OCI-LY7 (cell line): ENCODE data around the gene GALNT15. TPM values are rescaled to one million over a fixed set of nuclear protein-coding genes. Genes with fewer than 3 reads are reported as not detected.

Experiments
- BruUV-seq: library from RNA; stranded (reverse); fragments of 400-500 nt; replicated peaks from 2 replicates; lab custom pipeline; 2021; lab: Mats Ljungman, UMichigan
- CTCF ChIA-PET: fragments of 300-600 bp; sonication (Branson Sonifier 250); formaldehyde crosslinking; loops from one replicate; lab custom pipeline; 2022; ENCODE audit warnings: antibody characterized with exemption; ENCODE audit not compliant: unreplicated experiment; lab: Charles Lee
- POLR2A ChIA-PET: fragments of 300-600 bp; sonication (Branson Sonifier 250); formaldehyde crosslinking; loops from one replicate; lab custom pipeline; 2022; ENCODE audit warnings: antibody characterized with exemption; lab: Charles Lee
- DNase-seq: peaks from one replicate; pipeline ENCODE4 v3.0.0-alpha.2; 2015; ENCODE audit warnings: low spot score
- H2AFZ ChIP-seq: fragments of 200-600 bp; sonication (generic), shearing (Covaris generic); 2 replicates; pipeline ENCODE4 v1.6.1; 2014; ENCODE audit warnings: mild to moderate bottlenecking, antibody characterized with exemption, low read length, moderate library complexity
- H3K27ac ChIP-seq: fragments of 200-600 bp; sonication (generic); 2 replicates; pipeline ENCODE4 v1.5.1; 2014; ENCODE audit warnings: mixed run types, low read depth, mild to moderate bottlenecking, moderate library complexity, low read length, inconsistent platforms; ENCODE audit not compliant: poor library complexity, severe bottlenecking
- H3K36me3 ChIP-seq: fragments of 200-600 bp; sonication (generic); 2 replicates; pipeline ENCODE4 v1.6.1; 2014; ENCODE audit warnings: mild to moderate bottlenecking, antibody characterized with exemption, low read length, moderate library complexity, mixed read lengths; ENCODE audit not compliant: insufficient read depth
- H3K4me1 ChIP-seq: fragments of 200-600 bp; sonication (generic); 2 replicates; pipeline ENCODE4 v1.5.1; 2014; ENCODE audit warnings: mild to moderate bottlenecking, low read length; ENCODE audit not compliant: insufficient read depth, poor library complexity, severe bottlenecking
- H3K4me2 ChIP-seq: fragments of 200-600 bp; sonication (generic); 2 replicates; pipeline ENCODE4 v1.6.1; 2014; ENCODE audit warnings: mild to moderate bottlenecking, low read length
- H3K4me3 ChIP-seq: fragments of 200-600 bp; sonication (generic); 2 replicates; pipeline ENCODE4 v1.5.1; 2014; ENCODE audit warnings: mild to moderate bottlenecking, low read depth, low read length; ENCODE audit not compliant: poor library complexity, severe bottlenecking
- H3K79me2 ChIP-seq: fragments of 200-600 bp; sonication (generic); 2 replicates; pipeline ENCODE4 v1.6.1; 2016; ENCODE audit warnings: low read depth, mild to moderate bottlenecking, low read length, moderate library complexity, mixed read lengths; ENCODE audit not compliant: insufficient read depth
- H3K9me2 ChIP-seq: fragments of 200-600 bp; sonication (generic); 2 replicates; pipeline ENCODE4 v1.6.1; 2016; ENCODE audit warnings: mild to moderate bottlenecking, low read length, mixed read lengths; ENCODE audit not compliant: insufficient read depth
- H3K9me3 ChIP-seq: fragments of 200-600 bp; sonication (generic); 2 replicates; pipeline ENCODE4 v1.6.1; 2014; ENCODE audit warnings: mild to moderate bottlenecking, mixed run types, low read length, mixed read lengths
- H4K20me1 ChIP-seq: fragments of 200-600 bp; sonication (generic); 2 replicates; pipeline ENCODE4 v1.6.1; 2014; ENCODE audit warnings: mild to moderate bottlenecking, antibody characterized with exemption, low read length, moderate library complexity, mixed read lengths; ENCODE audit not compliant: insufficient read depth
- EZH2phosphoT487 ChIP-seq: fragments of 200-600 bp; sonication (generic); IDR thresholded peaks from 2 replicates; pipeline ENCODE4 v1.6.1; 2018; ENCODE audit warnings: low read depth, borderline replicate concordance, mild to moderate bottlenecking, mixed run types, antibody characterized with exemption, low read length, moderate library complexity, mixed read lengths
- intact Hi-C: fragments of 100-400 bp; cut with micrococcal nuclease; formaldehyde crosslinking; loops from one replicate; pipeline ENCODE4 v1.10.0; 2022; ENCODE audit not compliant: unreplicated experiment
- total RNA-seq, 2 experiments: library from RNA; depleted of rRNA in 1 of 2; stranded (reverse); fragments of >200 nt in 1 of 2; shearing (Covaris generic) in 1 of 2; gene quantifications; 2 replicates each; pipeline ENCODE4 v1.2.3, GENCODE V29; 2014 to 2022
- TF ChIP-seq, protein P1 (sequence below): fragments of 200-600 bp; sonication (generic); conservative IDR thresholded peaks from 2 replicates; pipeline ENCODE4 v1.5.1; 2014; ENCODE audit warnings: mild to moderate bottlenecking, antibody characterized with exemption, low read length, moderate library complexity, mixed read lengths

The GALNT15 gene
- total RNA-seq, 2 experiments from 2014 or later = 0.03 TPM; not detected in 1

DNA sequence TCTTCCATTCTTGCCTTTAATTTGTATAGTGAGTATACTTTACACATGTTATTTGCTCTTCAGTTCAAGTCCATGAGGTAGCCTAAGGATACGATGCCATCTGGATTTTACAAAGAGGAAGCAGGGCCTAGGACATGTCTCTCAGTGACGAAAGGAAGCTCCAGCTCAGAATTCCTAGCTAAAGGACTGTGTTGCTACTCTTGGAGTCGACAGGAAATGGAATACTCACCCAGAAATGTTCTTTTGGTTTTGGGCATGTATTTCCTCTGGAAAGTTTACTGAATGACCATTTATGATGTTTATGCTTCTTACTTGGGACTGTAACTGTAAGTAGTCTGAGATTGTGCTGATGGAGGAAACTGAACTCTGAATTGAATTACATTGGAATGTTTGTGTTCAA lies 103.0 kb downstream of the GALNT15 start:
- no peak for TF ChIP-seq EZH2phosphoT487
- TF ChIP-seq, protein P1, sequence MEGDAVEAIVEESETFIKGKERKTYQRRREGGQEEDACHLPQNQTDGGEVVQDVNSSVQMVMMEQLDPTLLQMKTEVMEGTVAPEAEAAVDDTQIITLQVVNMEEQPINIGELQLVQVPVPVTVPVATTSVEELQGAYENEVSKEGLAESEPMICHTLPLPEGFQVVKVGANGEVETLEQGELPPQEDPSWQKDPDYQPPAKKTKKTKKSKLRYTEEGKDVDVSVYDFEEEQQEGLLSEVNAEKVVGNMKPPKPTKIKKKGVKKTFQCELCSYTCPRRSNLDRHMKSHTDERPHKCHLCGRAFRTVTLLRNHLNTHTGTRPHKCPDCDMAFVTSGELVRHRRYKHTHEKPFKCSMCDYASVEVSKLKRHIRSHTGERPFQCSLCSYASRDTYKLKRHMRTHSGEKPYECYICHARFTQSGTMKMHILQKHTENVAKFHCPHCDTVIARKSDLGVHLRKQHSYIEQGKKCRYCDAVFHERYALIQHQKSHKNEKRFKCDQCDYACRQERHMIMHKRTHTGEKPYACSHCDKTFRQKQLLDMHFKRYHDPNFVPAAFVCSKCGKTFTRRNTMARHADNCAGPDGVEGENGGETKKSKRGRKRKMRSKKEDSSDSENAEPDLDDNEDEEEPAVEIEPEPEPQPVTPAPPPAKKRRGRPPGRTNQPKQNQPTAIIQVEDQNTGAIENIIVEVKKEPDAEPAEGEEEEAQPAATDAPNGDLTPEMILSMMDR = no peak
- POLR2A ChIA-PET = no interaction called here

DNA sequence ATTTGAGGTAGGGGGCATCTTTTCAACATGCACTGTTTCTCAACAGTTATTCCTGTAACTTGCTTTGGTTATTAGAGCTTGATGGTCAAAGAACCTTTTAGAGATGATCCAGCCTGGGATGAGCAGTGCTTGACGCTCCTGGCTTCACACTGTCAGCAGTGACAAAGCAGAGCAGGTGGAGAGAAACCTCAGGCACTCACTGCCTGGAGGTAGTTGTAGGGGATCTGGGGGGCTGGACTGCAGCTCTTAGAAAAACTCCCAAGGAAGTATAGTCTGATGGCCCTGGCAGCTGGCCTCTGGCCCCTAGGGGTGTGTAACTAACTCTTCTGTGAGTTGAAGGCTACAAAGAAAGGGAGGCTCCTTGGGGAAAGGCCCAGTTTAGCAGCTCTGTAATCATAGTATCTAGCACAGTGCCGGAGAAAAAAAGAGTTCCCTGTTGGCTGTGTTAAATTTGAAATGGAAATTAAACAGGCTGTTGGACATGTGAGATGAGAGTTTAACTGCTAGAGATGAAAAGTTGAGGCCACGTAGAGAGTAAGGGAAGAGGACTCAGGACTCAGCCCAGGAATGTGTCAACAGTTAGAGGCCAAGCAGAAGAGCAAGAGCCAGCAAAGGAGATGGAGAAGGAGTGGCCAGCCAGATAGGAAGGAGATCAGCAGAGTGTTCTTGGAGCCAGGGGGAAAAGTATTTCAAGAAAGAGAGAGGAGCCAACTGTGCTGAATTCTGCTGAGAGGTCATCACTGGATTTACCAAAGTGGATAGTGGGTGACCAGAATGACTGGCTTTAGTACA lies 104.7 kb downstream of the GALNT15 start:
- ChIA-PET POLR2A (interaction anchor here (0.6 to 1.3 kb wide), 2 partner anchors 13 to 698 kb away, joined by 3 to 4 read pairs; no protein-coding TSS in a partner anchor), CTCF (interaction anchor here (0.6 to 1.0 kb wide), 2 partner anchors 9 to 13 kb away, joined by 3 read pairs; no protein-coding TSS in a partner anchor)
- BruUV-seq = no TSS peak
- intact Hi-C loops = no loop called here
- H3K4me3 ChIP-seq = no peak overlapping the region
- H3K79me2 ChIP-seq = no peaks in the 10 kb centered on the region
- H3K9me3 ChIP-seq = no peaks in the 10 kb centered on the region
- H3K36me3 ChIP-seq = peaks cover 58% of the 10 kb centered on the region
- no peak overlapping the region for H2AFZ ChIP-seq
- H4K20me1 ChIP-seq = no peaks in the 10 kb centered on the region
- H3K27ac ChIP-seq = no peak overlapping the region
- TF ChIP-seq EZH2phosphoT487 = no peak
- TF ChIP-seq, protein P1 = no peak
- no peak overlapping the region for H3K4me2 ChIP-seq
- DNase-seq = no peak
- no peaks in the 10 kb centered on the region for H3K9me2 ChIP-seq
- no peaks in the 10 kb centered on the region for H3K4me1 ChIP-seq

More for the DNA sequence above, 103.0 kb downstream of the GALNT15 start:
- H3K27ac ChIP-seq = no peak overlapping the region
- no peak overlapping the region for H3K4me3 ChIP-seq
- no peaks in the 10 kb centered on the region for H4K20me1 ChIP-seq
- intact Hi-C loops = no loop called here
- no peak overlapping the region for H2AFZ ChIP-seq
- H3K36me3 ChIP-seq = peaks cover 60% of the 10 kb centered on the region
- no peaks in the 10 kb centered on the region for H3K9me2 ChIP-seq
- H3K79me2 ChIP-seq = no peaks in the 10 kb centered on the region
- no peaks in the 10 kb centered on the region for H3K4me1 ChIP-seq
- CTCF ChIA-PET = no interaction called here
- H3K4me2 ChIP-seq = no peak overlapping the region
- H3K9me3 ChIP-seq = no peaks in the 10 kb centered on the region
- no peak for DNase-seq
- no TSS peak for BruUV-seq

DNA sequence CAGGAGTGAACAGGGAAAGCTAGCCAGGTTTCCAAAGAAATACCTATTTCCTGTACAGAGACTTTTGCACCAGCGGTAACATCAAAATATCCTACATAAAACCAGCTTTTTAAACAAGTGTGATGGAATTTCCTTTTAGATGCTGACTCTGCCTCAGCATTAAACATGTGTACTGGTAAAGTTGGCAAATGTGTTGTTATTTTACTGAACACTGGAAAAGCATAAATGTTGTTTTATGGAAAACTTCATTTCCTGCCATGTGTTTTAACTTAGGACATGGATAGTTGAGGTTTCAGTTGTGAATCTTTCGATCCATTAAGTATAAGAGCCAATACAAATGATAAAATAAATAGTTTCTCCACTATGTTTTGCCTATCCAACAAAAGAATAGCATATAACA lies 106.2 kb downstream of the GALNT15 start:
- H3K27ac ChIP-seq = no peak overlapping the region
- no TSS peak for BruUV-seq
- H3K9me3 ChIP-seq = no peaks in the 10 kb centered on the region
- H3K4me2 ChIP-seq = no peak overlapping the region
- no peak overlapping the region for H3K4me3 ChIP-seq
- no peaks in the 10 kb centered on the region for H3K4me1 ChIP-seq
- no peak for DNase-seq
- POLR2A ChIA-PET = interaction anchor here (0.7 kb wide), 1 partner anchor 12 kb away, joined by 3 read pairs; no protein-coding TSS in a partner anchor
- TF ChIP-seq, protein P1 = no peak
- TF ChIP-seq EZH2phosphoT487 = no peak
- CTCF ChIA-PET = interaction anchor here (1.0 kb wide), 1 partner anchor 11 kb away, joined by 3 read pairs; no protein-coding TSS in a partner anchor
- H3K36me3 ChIP-seq = peaks cover 46% of the 10 kb centered on the region
- H2AFZ ChIP-seq = no peak overlapping the region
- H4K20me1 ChIP-seq = no peaks in the 10 kb centered on the region
- H3K9me2 ChIP-seq = no peaks in the 10 kb centered on the region
- no peaks in the 10 kb centered on the region for H3K79me2 ChIP-seq
- intact Hi-C loops = no loop called here
